Immature natural killer cell (primary cell): ENCODE measurements around the gene SUSD6. TPM values are rescaled to one million over a fixed set of nuclear protein-coding genes. Genes with fewer than 3 reads are reported as not detected.

Source experiments
- DNase-seq, 3 donors: peaks; one replicate each; pipeline ENCODE4 v3.0.0; 2022; ENCODE audit warnings: mixed read lengths in 1 of 3
- H3K27ac Mint-ChIP-seq, 6 donors: one replicate each; pipeline ENCODE4 v1.8.0; 2020; ENCODE audit warnings: mixed read lengths in 6 of 6, mild to moderate bottlenecking in 5 of 6, inconsistent platforms in 4 of 6, moderate library complexity in 3 of 6
- H3K27me3 Mint-ChIP-seq, 3 donors: one replicate each; pipeline ENCODE4 v1.8.0; 2020 to 2021; ENCODE audit warnings: low read depth in 3 of 3, mild to moderate bottlenecking in 3 of 3, mixed read lengths in 3 of 3, moderate library complexity in 3 of 3, inconsistent platforms in 1 of 3
- H3K36me3 Mint-ChIP-seq, 3 donors: one replicate each; pipeline ENCODE4 v1.8.0; 2020; ENCODE audit warnings: mixed read lengths in 3 of 3, inconsistent platforms in 2 of 3, mild to moderate bottlenecking in 2 of 3
- H3K4me1 Mint-ChIP-seq, 2 donors: one replicate each; pipeline ENCODE4 v1.8.0; 2020; ENCODE audit warnings: inconsistent platforms in 2 of 2, mild to moderate bottlenecking in 2 of 2, mixed read lengths in 2 of 2, moderate library complexity in 1 of 2
- H3K4me3 Mint-ChIP-seq, 5 donors: one replicate each; pipeline ENCODE4 v1.8.0; 2020; ENCODE audit warnings: mild to moderate bottlenecking in 5 of 5, mixed read lengths in 5 of 5, inconsistent platforms in 3 of 5, moderate library complexity in 3 of 5
- H3K9me3 Mint-ChIP-seq, 6 donors: one replicate each; pipeline ENCODE4 v1.8.0; 2020; ENCODE audit warnings: mild to moderate bottlenecking in 6 of 6, mixed read lengths in 6 of 6, inconsistent platforms in 4 of 6, moderate library complexity in 3 of 6
- polyA plus RNA-seq, 3 donors: library from polyadenylated mRNA; unstranded; fragments of 300-500 nt; fragmentation: Illumina TruSeq; gene quantifications; one replicate each; pipeline ENCODE4 v1.2.3, GENCODE V29; 2021

SUSD6 gene
- polyA plus RNA-seq, 3 donors from 2014 or later: 13.0 to 24.1 (median 15.5) TPM

DNA sequence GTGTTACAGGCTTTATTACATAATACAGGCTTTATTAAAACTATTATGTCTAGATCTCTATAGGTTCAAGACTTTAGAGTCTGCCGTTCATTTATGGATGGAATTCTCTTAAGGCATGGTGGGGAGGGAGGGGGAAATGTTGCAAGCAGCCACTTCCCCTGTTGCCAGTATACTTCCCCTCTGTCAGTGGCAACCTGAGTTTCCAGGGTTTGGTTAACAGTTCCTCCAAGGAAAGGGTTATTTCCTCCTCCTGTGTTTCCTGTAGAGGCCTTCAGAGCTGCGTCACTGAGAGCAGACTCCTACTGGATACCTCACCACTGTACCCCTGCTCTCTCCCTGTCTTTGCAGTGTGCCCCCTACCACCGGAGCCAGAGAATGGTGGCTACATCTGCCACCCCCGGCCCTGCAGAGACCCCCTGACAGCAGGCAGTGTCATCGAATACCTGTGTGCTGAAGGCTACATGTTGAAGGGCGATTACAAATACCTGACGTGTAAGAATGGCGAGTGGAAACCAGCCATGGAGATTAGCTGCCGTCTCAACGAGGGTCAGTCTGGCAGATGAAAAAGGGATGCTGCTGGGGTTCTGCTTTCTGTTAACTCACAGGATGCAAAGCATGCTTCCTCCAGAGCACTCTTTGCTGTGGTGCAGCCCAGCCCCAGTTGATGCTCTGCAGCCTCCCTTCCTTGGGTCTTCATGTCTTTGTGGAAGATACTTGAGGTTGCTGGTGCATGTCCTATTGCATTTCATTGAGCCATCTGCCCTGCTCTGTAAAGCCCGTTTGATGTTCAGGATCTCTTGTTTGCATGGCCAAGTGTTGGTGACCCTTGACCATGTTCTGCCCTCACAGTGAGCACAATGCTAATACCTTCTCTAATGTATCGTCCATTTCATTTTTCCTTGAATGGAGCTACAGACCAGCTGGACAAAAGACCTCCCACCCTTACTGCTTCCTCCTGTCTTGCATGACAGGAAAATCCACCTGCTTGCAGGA, 91.9 kb downstream of the SUSD6 start:
- Mint-ChIP-seq H3K9me3 (no peaks in the 10 kb centered on the region), H3K4me1 (peaks cover 60 to 78% of the 10 kb centered on the region in 2 donors), H3K36me3 (peaks cover 0 to 21% (median 7%) of the 10 kb centered on the region in 3 donors), H3K27me3 (peaks cover 0 to 3% (median 0%) of the 10 kb centered on the region in 3 donors), H3K27ac (peak overlapping the region; percentile 56 to 87 (median 80)), H3K4me3 (peak overlapping the region; percentile 20 to 63 (median 38))
- DNase-seq: no peak

DNA sequence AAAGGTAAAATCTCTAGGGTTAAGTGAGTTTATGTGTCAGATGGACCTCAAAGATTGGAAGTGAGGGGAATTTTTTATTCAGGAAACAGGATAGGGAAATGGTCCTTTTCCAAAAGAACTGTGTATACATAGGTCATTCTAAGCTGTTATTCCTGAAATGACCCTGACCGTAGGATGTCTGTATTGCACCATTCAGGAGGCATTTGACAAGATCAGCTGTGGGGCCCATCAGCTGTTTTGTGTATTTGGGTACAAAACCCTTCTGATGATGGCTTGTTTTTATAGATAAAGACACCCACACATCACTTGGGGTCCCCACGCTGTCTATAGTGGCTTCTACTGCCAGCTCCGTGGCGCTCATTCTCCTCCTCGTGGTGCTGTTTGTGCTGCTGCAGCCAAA, 92.9 kb downstream of the SUSD6 start:
- peaks cover 0 to 27% (median 7%) of the 10 kb centered on the region in 3 donors for H3K36me3 Mint-ChIP-seq
- H3K9me3 Mint-ChIP-seq: no peaks in the 10 kb centered on the region
- no peak overlapping the region for H3K4me3 Mint-ChIP-seq
- no peak for DNase-seq
- H3K27me3 Mint-ChIP-seq: peaks cover 0 to 3% (median 0%) of the 10 kb centered on the region in 3 donors
- H3K4me1 Mint-ChIP-seq: peaks cover 56 to 68% of the 10 kb centered on the region in 2 donors
- peak overlapping the region in 4 of 6 donors; percentile 20 to 80 (median 71) for H3K27ac Mint-ChIP-seq

DNA sequence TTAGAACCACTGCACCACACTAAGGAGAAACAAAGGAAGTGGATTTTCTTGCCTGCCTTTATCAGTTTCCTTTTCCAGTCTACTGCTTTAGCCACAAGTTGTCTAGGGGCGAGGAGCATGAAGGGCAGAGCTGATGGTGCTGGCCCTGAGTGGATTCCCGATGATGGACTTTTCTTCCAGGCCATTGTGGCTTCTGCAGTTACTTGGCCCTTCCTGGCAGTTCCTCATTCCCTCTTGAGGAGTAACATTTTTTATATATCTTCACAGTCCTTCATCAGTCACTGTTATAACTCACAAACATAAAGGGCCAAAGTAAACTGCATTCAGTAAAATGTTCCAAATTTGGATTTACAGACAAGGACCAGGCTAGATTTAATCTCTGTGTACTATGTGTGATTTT, 94.3 kb downstream of the SUSD6 start:
- DNase-seq: no peak
- H3K9me3 Mint-ChIP-seq: no peaks in the 10 kb centered on the region
- no peak overlapping the region for H3K4me3 Mint-ChIP-seq
- H3K27ac Mint-ChIP-seq: peak overlapping the region in 5 of 6 donors; percentile 26 to 82 (median 54)
- H3K27me3 Mint-ChIP-seq: peaks cover 0 to 3% (median 3%) of the 10 kb centered on the region in 3 donors
- H3K36me3 Mint-ChIP-seq: peaks cover 5 to 41% (median 15%) of the 10 kb centered on the region in 3 donors
- H3K4me1 Mint-ChIP-seq: peaks cover 55 to 66% of the 10 kb centered on the region in 2 donors

DNA sequence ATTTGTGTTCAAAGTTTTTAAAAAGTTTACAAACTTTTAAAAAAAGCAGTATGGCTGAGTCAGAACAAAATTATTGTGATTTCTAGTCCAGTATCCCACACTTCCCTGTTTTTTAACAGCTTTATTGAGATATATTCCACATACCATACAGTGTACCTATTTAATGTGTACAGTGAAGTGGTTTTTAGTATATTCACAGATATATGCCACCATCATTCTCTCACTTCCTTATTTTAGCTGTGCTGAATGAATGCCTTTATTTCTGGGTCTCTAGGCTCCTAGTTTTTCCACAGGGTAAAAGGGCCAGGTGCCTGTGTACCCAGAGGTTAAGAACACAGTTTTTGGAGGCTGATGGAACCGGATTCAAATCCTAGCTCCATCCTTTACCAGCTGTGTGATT, 96.7 kb downstream of the SUSD6 start:
- Mint-ChIP-seq H3K4me3 (no peak overlapping the region), H3K36me3 (peaks cover 9 to 51% (median 15%) of the 10 kb centered on the region in 3 donors), H3K4me1 (peaks cover 50 to 62% of the 10 kb centered on the region in 2 donors), H3K9me3 (no peaks in the 10 kb centered on the region), H3K27me3 (peaks cover 4 to 6% (median 4%) of the 10 kb centered on the region in 3 donors), H3K27ac (peak overlapping the region in 5 of 6 donors; percentile 8 to 76 (median 37))
- DNase-seq: no peak

DNA sequence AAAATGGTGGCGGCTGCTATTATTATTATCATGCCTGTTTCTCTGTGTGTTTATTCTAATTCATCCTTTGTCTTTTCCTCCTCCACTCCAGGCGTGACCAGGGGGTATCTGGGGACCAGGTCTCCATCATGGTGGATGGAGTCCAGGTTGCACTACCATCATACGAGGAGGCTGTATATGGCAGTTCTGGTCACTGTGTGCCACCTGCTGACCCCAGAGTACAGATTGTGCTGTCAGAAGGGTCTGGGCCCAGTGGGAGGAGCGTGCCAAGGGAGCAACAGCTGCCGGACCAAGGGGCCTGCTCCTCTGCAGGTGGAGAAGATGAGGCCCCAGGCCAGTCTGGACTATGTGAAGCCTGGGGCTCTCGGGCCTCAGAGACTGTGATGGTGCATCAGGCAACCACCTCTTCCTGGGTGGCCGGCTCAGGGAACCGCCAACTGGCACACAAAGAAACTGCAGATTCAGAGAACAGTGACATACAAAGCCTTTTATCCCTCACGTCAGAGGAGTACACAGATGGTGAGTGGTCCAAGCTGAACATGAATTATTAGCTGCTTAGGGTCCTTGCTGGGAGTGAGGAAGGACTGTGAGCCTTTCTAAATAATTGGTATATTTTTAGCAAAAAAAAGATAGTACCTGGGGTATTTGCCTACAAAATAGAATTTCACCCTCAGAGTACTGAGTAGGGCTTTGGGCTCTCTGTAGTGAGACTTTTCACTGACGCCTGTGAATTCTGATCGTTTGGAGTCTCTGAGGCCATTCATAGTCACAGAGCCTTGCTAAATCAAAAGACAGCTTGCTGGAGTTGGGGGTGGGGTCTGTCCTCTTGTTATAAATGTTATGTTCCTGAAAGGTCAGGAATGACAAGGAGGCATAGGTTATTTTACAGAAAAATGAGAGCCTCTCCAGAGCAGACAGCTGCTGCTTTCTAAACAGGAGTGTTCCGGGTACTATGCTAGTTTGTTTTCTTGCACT, 97.5 kb downstream of the SUSD6 start:
- H3K4me1 Mint-ChIP-seq: peaks cover 50 to 62% of the 10 kb centered on the region in 2 donors
- no peaks in the 10 kb centered on the region for H3K9me3 Mint-ChIP-seq
- H3K36me3 Mint-ChIP-seq: peaks cover 9 to 51% (median 15%) of the 10 kb centered on the region in 3 donors
- peak in 1 of 3 donors; percentile 28 for DNase-seq
- peak overlapping the region; percentile 66 to 98 (median 89) for H3K27ac Mint-ChIP-seq
- H3K4me3 Mint-ChIP-seq: no peak overlapping the region
- H3K27me3 Mint-ChIP-seq: peaks cover 2 to 8% (median 4%) of the 10 kb centered on the region in 3 donors

DNA sequence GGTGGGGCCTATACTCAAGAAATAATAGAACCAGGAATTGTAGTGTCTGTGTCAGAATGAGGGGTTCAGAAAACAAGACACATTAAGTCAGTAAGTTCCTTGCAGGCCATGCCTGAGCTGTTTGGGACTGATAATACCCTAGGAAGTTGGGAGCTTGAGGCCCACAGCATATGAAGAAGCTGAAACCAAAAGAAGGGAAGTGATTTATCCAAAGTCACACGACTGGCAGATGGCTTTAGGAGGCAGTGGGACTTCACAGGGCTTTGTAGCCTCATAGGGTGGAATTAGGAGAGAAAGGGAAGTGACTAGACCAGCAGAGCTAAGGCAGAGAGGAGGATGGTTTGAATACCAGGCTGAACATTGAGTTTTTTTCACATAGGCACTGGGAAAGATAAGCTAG, 99.0 kb downstream of the SUSD6 start:
- no peaks in the 10 kb centered on the region for H3K9me3 Mint-ChIP-seq
- H3K4me3 Mint-ChIP-seq: peak overlapping the region in 1 of 5 donors; percentile 19
- H3K36me3 Mint-ChIP-seq: peaks cover 9 to 48% (median 15%) of the 10 kb centered on the region in 3 donors
- no peak for DNase-seq
- H3K27me3 Mint-ChIP-seq: peaks cover 3 to 15% (median 5%) of the 10 kb centered on the region in 3 donors
- H3K27ac Mint-ChIP-seq: peak overlapping the region; percentile 70 to 98 (median 91)
- H3K4me1 Mint-ChIP-seq: peaks cover 56 to 71% of the 10 kb centered on the region in 2 donors

DNA sequence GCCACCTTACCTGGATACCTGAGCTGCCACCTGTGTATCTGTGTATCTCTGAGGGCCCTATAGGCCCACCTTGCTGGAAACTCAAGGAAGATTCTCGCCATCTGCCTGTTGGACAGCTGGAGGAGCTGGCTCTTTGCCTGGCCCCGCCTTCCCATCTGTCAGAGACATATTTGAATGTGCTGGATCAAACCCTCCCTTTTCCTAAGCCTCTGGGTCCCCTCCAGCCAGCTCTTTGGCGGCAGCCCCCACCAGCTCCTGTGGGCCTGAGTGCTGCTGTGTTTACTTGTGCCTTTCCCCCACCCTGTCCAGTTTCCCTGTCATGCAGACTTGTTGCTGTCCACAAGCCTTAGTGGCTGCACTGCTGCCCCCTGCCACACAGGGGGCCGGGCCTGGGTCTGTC, 99.7 kb downstream of the SUSD6 start:
- peaks cover 63 to 71% of the 10 kb centered on the region in 2 donors for H3K4me1 Mint-ChIP-seq

DNA sequence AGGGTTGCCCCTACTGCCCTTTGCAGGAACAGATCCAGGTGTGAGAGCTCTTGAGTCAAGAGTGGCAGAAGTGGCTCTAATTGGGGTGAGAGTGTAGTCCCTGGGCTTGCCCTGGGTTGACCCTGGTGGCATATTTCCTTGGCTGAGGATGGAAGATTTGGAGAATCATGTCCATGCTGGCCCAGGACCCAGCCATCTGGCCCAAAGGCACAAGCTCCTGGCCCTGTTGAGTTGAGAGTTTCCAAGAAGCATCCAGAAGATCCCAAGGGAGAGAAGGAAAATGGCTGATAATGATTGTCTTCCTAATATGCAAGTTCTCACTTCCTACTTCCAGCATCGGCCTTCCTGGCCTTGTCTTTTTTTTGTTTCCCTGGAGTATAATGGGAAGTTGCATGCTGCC, 100.1 kb downstream of the SUSD6 start:
- DNase-seq: no peak
- H3K27me3 Mint-ChIP-seq: peaks cover 3 to 20% (median 15%) of the 10 kb centered on the region in 3 donors
- H3K9me3 Mint-ChIP-seq: no peaks in the 10 kb centered on the region
- H3K4me1 Mint-ChIP-seq: peaks cover 67 to 73% of the 10 kb centered on the region in 2 donors
- peaks cover 9 to 43% (median 15%) of the 10 kb centered on the region in 3 donors for H3K36me3 Mint-ChIP-seq
- peak overlapping the region; percentile 80 to 99 (median 98) for H3K27ac Mint-ChIP-seq
- H3K4me3 Mint-ChIP-seq: peak overlapping the region in 4 of 5 donors; percentile 35 to 53 (median 40)

More for the DNA sequence above, 99.7 kb downstream of the SUSD6 start:
- Mint-ChIP-seq H3K27me3 (peaks cover 3 to 16% (median 11%) of the 10 kb centered on the region in 3 donors), H3K4me3 (peak overlapping the region in 1 of 5 donors; percentile 41), H3K27ac (peak overlapping the region; percentile 68 to 99 (median 98)), H3K9me3 (no peaks in the 10 kb centered on the region), H3K36me3 (peaks cover 9 to 44% (median 15%) of the 10 kb centered on the region in 3 donors)
- no peak for DNase-seq

DNA sequence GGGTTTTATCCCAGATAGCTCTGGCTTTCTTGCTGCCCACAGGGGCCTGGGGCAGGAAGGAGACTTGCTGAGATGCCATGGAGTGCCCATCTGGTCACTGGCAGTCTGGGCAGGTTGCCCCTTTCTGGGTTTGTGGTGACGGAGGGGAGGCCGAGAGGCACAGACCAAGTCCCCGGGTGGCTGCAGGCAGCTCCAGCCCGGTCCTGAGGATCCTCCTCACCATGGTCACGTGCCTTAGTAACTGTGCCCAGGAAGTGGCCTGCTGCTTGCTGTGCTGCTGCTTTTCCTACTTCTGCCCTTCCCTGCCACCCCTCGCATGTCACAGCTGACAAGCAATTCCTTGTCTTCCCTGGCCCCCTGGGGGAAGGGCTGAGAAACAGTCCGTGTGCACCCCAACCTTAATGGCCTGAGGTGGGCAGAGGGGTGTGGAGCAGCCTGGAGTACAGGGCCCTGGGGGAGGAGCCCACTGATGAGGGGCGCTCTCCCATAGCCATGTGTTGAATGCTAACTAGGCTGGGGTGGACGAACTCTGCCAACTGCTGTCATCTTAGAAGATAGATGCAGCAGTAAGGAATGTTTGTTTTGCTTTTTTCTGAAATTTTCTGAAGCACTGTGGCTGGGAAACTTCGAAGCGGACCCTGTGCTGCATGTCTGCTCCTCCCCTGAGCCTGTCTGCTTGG, 100.6 kb downstream of the SUSD6 start:
- H3K27ac Mint-ChIP-seq: peak overlapping the region; percentile 97 to 99 (median 98)
- H3K9me3 Mint-ChIP-seq: no peaks in the 10 kb centered on the region
- DNase-seq: no peak
- H3K4me1 Mint-ChIP-seq: peaks cover 71 to 74% of the 10 kb centered on the region in 2 donors
- peaks cover 9 to 38% (median 10%) of the 10 kb centered on the region in 3 donors for H3K36me3 Mint-ChIP-seq
- H3K27me3 Mint-ChIP-seq: peaks cover 3 to 21% (median 19%) of the 10 kb centered on the region in 3 donors
- peak overlapping the region; percentile 53 to 89 (median 82) for H3K4me3 Mint-ChIP-seq

DNA sequence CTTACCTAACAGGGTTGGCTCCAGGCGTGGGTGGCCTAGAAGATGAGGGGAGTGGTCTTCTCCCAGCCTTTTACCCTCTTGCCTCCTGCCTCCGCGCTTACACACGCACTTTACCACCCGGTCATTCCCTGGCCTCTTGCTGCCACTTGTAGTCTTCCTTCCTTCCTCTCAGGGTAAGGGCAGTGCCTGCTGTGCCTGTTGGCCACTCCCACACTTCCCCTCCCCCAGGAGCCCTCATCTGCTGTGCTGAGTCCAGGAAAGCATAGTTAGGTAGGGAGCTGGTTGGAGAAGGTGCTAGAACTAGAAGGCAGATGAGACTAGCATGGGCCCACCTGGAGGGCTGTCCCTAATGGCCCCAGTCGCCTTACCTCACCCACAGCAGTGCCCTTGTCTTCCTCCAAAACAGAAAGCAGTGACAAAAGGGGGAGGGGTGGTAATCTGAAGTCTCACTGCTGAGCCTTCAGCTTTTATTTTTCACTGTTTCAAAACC, 101.2 kb downstream of the SUSD6 start:
- peak; percentile 54 to 58 (median 57) for DNase-seq
- H3K4me1 Mint-ChIP-seq: peaks cover 77% of the 10 kb centered on the region in 2 donors
- peak overlapping the region; percentile 76 to 89 (median 85) for H3K4me3 Mint-ChIP-seq
- no peaks in the 10 kb centered on the region for H3K9me3 Mint-ChIP-seq
- peak overlapping the region; percentile 97 to 99 (median 98) for H3K27ac Mint-ChIP-seq
- peaks cover 3 to 21% (median 19%) of the 10 kb centered on the region in 3 donors for H3K27me3 Mint-ChIP-seq
- H3K36me3 Mint-ChIP-seq: peaks cover 8 to 33% (median 9%) of the 10 kb centered on the region in 3 donors

DNA sequence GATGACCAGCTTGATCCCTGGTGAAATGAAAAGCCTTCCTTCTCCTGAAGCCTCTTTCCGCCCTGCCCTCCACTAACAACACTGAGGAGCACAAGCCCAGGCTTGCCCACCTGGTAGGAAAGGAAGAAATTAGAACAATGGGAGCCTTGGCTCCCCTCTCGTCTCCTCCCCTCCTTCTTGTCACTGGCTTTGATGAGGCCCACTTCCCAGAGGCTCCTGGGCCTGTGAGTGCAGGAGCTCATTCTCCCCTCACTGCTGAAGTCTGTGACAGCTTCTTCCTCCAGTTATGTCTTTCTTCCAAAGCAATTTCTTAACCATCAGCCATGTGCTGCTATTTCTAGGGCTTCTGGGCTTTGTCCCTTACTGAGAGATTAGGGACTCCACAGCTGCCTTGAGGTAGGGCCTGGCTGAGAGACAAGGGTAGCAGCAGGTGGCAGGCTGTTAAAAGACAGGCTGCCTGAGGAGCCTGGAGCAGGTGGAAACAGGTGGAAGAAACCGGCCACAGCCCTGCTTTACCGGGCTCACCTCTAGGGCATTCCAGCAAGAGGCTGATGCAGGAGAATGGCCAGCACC, 101.9 kb downstream of the SUSD6 start:
- Mint-ChIP-seq H3K4me3 (peak overlapping the region; percentile 76 to 89 (median 85)), H3K36me3 (peaks cover 8 to 30% (median 9%) of the 10 kb centered on the region in 3 donors), H3K4me1 (peaks cover 83 to 84% of the 10 kb centered on the region in 2 donors), H3K27ac (peak overlapping the region; percentile 97 to 99 (median 98)), H3K9me3 (no peaks in the 10 kb centered on the region), H3K27me3 (peaks cover 3 to 21% (median 19%) of the 10 kb centered on the region in 3 donors)
- no peak for DNase-seq
